ENCODE measurements around the gene CACNB4.
"Not testable (repeated sequence)": the region's sequence is repeated elsewhere in the genome, so short reads cannot be mapped to it uniquely, and the experiment has no call there.

Gene CACNB4

GRCh38 chr2:151795646-151796240, 303.1 kb downstream of the CACNB4 start:
- TF ChIP-seq CTCF (conservative IDR thresholded peaks at IDR 0.05; ENCODE audit: low read length) = no peak
- no peak overlapping the region for H3K4me3 ChIP-seq (ENCODE audit: low read length)
- DNase-seq (ENCODE audit: low read depth) = peak; percentile 38

GRCh38 chr2:151794422-151794821, 304.4 kb downstream of the CACNB4 start:
- not testable (repeated sequence) for H3K4me3 ChIP-seq (ENCODE audit: low read length); DNase-seq (ENCODE audit: low read depth)

GRCh38 chr2:151793123-151793522, 305.7 kb downstream of the CACNB4 start:
- no peak overlapping the region for H3K4me3 ChIP-seq (ENCODE audit: low read length)
- TF ChIP-seq CTCF (conservative IDR thresholded peaks at IDR 0.05; ENCODE audit: low read length) = no peak
- no peak for DNase-seq (ENCODE audit: low read depth)

- no peak for TF ChIP-seq CTCF (conservative IDR thresholded peaks at IDR 0.05; ENCODE audit: low read length)
- no peak for DNase-seq (ENCODE audit: low read depth)
- H3K4me3 ChIP-seq (ENCODE audit: low read length) = no peak overlapping the region
Observed at GRCh38 chr2:151792589-151792988, 306.3 kb downstream of the CACNB4 start.

- no peak overlapping the region for H3K4me3 ChIP-seq (ENCODE audit: low read length)
- no peak for DNase-seq (ENCODE audit: low read depth)
- TF ChIP-seq CTCF (conservative IDR thresholded peaks at IDR 0.05; ENCODE audit: low read length) = no peak
Observed at GRCh38 chr2:151791545-151791944, 307.3 kb downstream of the CACNB4 start.

- no peak for TF ChIP-seq CTCF (conservative IDR thresholded peaks at IDR 0.05; ENCODE audit: low read length)
- no peak overlapping the region for H3K4me3 ChIP-seq (ENCODE audit: low read length)
- DNase-seq (ENCODE audit: low read depth) = no peak
Observed at GRCh38 chr2:151790689-151791088, 308.2 kb downstream of the CACNB4 start.

- no peak for TF ChIP-seq CTCF (conservative IDR thresholded peaks at IDR 0.05; ENCODE audit: low read length)
- no peak for DNase-seq (ENCODE audit: low read depth)
- no peak overlapping the region for H3K4me3 ChIP-seq (ENCODE audit: low read length)
Observed at GRCh38 chr2:151789055-151789834, 309.6 kb downstream of the CACNB4 start.

Data from AG10803 (cell line).